Measurements from ENCODE around the gene DDX46.

Gene DDX46

GRCh38 chr5:134769206-134769605 is 10.6 kb downstream of the DDX46 start:
- DNase-seq = no peak
- intact Hi-C loops (cut with DNase I) = no loop called here

- DNase-seq = no peak
- intact Hi-C loops (cut with DNase I) = no loop called here
These were observed 14.0 kb downstream of the DDX46 start for GRCh38 chr5:134772461-134773125.

GRCh38 chr5:134777366-134777765 is 18.8 kb downstream of the DDX46 start:
- intact Hi-C loops (cut with DNase I) = no loop called here
- DNase-seq = no peak

GRCh38 chr5:134784241-134784920 is 25.8 kb downstream of the DDX46 start:
- no peak for DNase-seq
- intact Hi-C loops (cut with DNase I) = no loop called here

- no peak for DNase-seq
- intact Hi-C loops (cut with DNase I) = no loop called here
These were observed 26.5 kb downstream of the DDX46 start for GRCh38 chr5:134784946-134785620.

- DNase-seq = no peak
- intact Hi-C loops (cut with DNase I) = no loop called here
These were observed 29.1 kb downstream of the DDX46 start for GRCh38 chr5:134787692-134788091.

GRCh38 chr5:134791580-134791979 is 33.0 kb downstream of the DDX46 start:
- no peak for DNase-seq
- intact Hi-C loops (cut with DNase I) = no loop called here

- intact Hi-C loops (cut with DNase I) = no loop called here
- no peak for DNase-seq
These were observed 33.7 kb downstream of the DDX46 start for GRCh38 chr5:134792286-134792685.

GRCh38 chr5:134793111-134793510 is 34.5 kb downstream of the DDX46 start:
- intact Hi-C loops (cut with DNase I) = no loop called here

GRCh38 chr5:134794082-134794481 is 35.5 kb downstream of the DDX46 start:
- no peak for DNase-seq
- intact Hi-C loops (cut with DNase I) = no loop called here

More at GRCh38 chr5:134793111-134793510, 34.5 kb downstream of the DDX46 start:
- no peak for DNase-seq

- intact Hi-C loops (cut with DNase I) = no loop called here
- DNase-seq = no peak
These were observed 36.2 kb downstream of the DDX46 start for GRCh38 chr5:134794819-134795218.

- no peak for DNase-seq
- intact Hi-C loops (cut with DNase I) = no loop called here
These were observed 39.9 kb downstream of the DDX46 start for GRCh38 chr5:134798468-134798867.

- intact Hi-C loops (cut with DNase I) = no loop called here
- peak in 32 of 42 donors; percentile 5 to 77 (median 36) for DNase-seq
These were observed 45.2 kb downstream of the DDX46 start for GRCh38 chr5:134803821-134804220.

- intact Hi-C loops (cut with DNase I) = no loop called here
- DNase-seq = no peak
These were observed 54.8 kb downstream of the DDX46 start for GRCh38 chr5:134813407-134813806.

GRCh38 chr5:134813827-134814226 is 55.2 kb downstream of the DDX46 start:
- intact Hi-C loops (cut with DNase I) = no loop called here
- no peak for DNase-seq

GRCh38 chr5:134817006-134817405 is 58.4 kb downstream of the DDX46 start:
- intact Hi-C loops (cut with DNase I) = no loop called here
- no peak for DNase-seq

- intact Hi-C loops (cut with DNase I) = no loop called here
- no peak for DNase-seq
These were observed 60.2 kb downstream of the DDX46 start for GRCh38 chr5:134818776-134819175.

- intact Hi-C loops (cut with DNase I) = no loop called here
- DNase-seq = no peak
These were observed 60.9 kb downstream of the DDX46 start for GRCh38 chr5:134819407-134819963.

- intact Hi-C loops (cut with DNase I) = no loop called here
- no peak for DNase-seq
These were observed 63.3 kb downstream of the DDX46 start for GRCh38 chr5:134821841-134822240.

GRCh38 chr5:134824681-134825080 is 66.1 kb downstream of the DDX46 start:
- intact Hi-C loops (cut with DNase I) = no loop called here
- no peak for DNase-seq

Measured in head of caudate nucleus (tissue), 42 donors.